ENCODE data around the gene TMEM130. TPM values are rescaled to one million over a fixed set of nuclear protein-coding genes. Genes with fewer than 3 reads are reported as not detected.
"Not testable (repeated sequence)": the region's sequence is repeated elsewhere in the genome, so short reads cannot be mapped to it uniquely, and the experiment has no call there.

Gene TMEM130
- total RNA-seq, 6 donors from 2014 or later, result 0.30 to 10.2 (median 2.7) TPM

DNA sequence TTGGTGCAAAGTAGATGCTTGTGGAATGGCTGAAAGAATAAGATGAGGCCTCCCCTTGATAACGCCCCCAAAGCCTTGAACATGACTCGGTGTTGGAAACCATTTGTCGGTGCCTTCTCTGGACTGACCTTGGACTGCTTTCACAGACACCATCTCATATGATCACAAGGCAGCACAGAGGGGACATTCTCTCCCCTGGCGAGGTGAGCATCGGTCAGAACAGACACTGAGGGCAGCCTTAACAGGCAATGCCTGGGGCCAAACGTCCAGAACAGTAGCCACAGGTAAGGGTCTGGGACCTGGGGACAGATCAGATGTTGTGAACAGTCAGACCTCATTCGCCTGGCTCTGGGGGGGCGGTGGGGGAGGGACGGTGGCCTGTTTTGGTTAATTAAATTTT lies 5.7 kb upstream of the TMEM130 start:
- Histone ChIP-seq H3K9me3 (no peaks in the 10 kb centered on the region), H3K4me3 (no peak overlapping the region), H3K36me3 (no peaks in the 10 kb centered on the region), H3K27ac (no peak overlapping the region), H3K4me1 (peaks cover 13 to 29% (median 16%) of the 10 kb centered on the region in 4 donors), H3K27me3 (peaks cover 0 to 4% (median 2%) of the 10 kb centered on the region in 4 donors)
- WGBS, 2 donors, result 79 to 88% methylated on average over 9 of the region's 9 CpGs
- TF ChIP-seq EP300 (IDR thresholded peaks at IDR 0.05) (no peak), POLR2A (IDR thresholded peaks at IDR 0.05) (no peak), POLR2AphosphoS5 (IDR thresholded peaks at IDR 0.05) (no peak)
- TF ChIP-seq, protein P1, sequence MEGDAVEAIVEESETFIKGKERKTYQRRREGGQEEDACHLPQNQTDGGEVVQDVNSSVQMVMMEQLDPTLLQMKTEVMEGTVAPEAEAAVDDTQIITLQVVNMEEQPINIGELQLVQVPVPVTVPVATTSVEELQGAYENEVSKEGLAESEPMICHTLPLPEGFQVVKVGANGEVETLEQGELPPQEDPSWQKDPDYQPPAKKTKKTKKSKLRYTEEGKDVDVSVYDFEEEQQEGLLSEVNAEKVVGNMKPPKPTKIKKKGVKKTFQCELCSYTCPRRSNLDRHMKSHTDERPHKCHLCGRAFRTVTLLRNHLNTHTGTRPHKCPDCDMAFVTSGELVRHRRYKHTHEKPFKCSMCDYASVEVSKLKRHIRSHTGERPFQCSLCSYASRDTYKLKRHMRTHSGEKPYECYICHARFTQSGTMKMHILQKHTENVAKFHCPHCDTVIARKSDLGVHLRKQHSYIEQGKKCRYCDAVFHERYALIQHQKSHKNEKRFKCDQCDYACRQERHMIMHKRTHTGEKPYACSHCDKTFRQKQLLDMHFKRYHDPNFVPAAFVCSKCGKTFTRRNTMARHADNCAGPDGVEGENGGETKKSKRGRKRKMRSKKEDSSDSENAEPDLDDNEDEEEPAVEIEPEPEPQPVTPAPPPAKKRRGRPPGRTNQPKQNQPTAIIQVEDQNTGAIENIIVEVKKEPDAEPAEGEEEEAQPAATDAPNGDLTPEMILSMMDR (IDR thresholded peaks at IDR 0.05), result no peak
- no peak for ATAC-seq (ENCODE audit: low FRiP score in 2 of 2)
- no peak for DNase-seq

DNA sequence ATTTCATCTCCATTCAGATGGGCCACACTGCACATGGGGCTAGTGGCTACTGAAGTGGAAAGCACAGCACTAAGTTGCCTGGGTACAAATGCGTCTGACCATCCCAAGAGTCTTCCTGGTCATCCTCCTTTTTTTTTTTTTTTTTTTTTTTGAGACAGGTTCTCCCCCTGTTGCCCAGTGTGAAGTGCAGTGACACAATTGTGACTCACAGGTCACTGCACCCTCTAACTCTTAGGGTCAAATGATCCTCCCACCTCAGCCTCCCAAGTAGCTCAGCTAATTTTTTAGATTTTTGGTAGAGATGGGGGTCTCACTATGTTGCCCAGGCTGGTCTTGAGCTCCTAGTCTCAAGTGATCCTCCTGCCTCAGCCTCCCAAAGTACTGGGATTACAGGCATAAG lies 5.1 kb upstream of the TMEM130 start:
- TF ChIP-seq POLR2A (IDR thresholded peaks at IDR 0.05), result no peak
- TF ChIP-seq EP300 (IDR thresholded peaks at IDR 0.05), result no peak
- TF ChIP-seq, protein P1 (IDR thresholded peaks at IDR 0.05), result no peak
- TF ChIP-seq POLR2AphosphoS5 (IDR thresholded peaks at IDR 0.05), result no peak
- Histone ChIP-seq H3K9me3 (no peaks in the 10 kb centered on the region), H3K36me3 (no peaks in the 10 kb centered on the region), H3K4me3 (no peak overlapping the region), H3K4me1 (peaks cover 16 to 29% (median 19%) of the 10 kb centered on the region in 4 donors), H3K27ac (no peak overlapping the region), H3K27me3 (peaks cover 0 to 8% (median 3%) of the 10 kb centered on the region in 4 donors)
- ATAC-seq (ENCODE audit: low FRiP score in 2 of 2), result no peak
- 89 to 93% methylated on average over 1 of the region's 1 CpG for WGBS, 2 donors
- no peak for DNase-seq

DNA sequence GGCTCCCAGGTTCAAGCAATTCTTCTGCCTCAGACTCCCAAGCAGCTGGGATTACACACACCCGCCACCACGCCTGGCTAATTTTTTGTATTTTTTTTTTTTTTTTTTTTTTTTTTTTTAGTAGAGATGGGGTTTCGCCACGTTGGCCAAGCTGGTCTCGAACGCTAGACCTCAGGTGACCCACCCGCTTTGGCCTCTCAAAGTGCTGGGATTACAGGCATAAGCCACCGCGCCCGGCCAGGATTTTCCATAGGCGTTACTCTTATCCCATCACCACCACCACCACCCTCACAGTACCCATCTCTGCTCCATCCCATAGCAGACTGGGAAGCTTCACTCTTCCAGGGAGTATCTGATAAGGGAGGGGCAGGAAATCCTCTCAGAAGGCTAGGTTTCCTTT lies 3.8 kb upstream of the TMEM130 start:
- not testable (repeated sequence) for ATAC-seq (ENCODE audit: low FRiP score in 2 of 2); H3K4me3 ChIP-seq; H3K27ac ChIP-seq; H3K36me3 ChIP-seq; DNase-seq; H3K9me3 ChIP-seq
- Histone ChIP-seq H3K4me1 (peaks cover 15 to 26% (median 21%) of the 10 kb centered on the region in 4 donors), H3K27me3 (peaks cover 0 to 18% (median 10%) of the 10 kb centered on the region in 4 donors)
- 87 to 88% methylated on average over 11 of the region's 11 CpGs for WGBS, 2 donors

DNA sequence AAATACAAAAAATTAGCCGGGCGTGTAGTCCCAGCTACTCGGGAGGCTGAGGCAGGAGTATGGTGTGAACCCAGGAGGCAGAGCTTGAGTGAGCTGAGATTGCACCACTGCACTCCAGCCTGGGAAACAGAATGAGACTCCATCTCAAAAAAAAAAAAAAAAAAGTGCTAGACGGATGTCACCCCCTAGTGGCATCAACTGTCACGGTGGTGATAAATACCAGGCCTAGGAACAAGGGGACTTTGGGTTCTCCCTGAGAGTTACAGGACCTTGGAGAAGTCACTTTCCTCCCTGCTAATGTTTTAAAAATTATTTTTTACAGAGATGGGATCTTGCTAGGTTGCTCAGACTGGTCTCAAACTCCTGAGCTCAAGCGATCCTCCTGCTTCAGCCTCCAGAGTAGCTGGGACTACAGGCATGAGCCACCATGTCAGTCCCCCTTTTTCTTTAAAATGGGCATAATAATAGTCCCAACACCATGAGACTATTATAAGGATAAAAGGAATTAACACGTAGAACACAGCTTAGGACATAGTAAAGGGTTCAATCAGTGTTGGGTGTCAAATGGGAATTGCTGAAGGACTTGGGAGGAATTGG lies 2.6 kb upstream of the TMEM130 start:
- TF ChIP-seq, protein P1 (IDR thresholded peaks at IDR 0.05), result peak in 1 of 6 experiments; percentile 15
- no peak for TF ChIP-seq POLR2A (IDR thresholded peaks at IDR 0.05)
- no peak for ATAC-seq (ENCODE audit: low FRiP score in 2 of 2)

DNA sequence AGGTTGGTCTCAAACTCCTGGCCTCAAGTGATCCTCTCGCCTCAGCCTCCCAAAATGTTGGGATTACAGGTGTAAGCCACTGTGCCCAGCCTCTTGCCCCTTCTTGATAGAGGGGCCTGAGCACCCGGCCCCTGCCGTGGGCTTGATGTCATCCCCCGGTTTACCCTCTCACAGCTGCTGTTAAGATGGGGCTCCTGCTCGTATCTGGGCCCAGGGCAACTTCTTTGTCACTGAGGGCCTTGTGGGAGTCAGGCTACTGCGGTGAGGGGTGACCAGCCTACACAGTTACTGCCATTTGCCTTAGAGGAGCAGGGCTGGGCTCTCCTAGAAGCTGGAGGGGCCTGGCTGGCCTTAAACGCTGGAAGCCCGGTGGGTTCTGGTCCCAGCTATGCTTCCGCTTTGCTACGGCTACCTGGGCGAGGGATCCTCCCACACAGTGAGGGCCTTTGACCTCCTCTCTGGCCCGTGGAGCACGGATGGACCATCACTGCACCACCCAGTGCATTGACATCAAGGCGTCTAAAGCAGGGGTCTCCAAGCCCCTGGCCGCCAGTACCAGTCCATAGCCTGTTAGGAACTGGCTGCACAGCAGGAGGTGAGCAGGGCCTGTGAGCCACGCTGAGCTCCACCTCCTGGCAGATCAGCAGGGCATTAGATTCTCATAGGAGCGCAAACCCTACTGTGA lies 1.1 kb upstream of the TMEM130 start:
- H3K4me1 ChIP-seq, result peaks cover 10 to 18% (median 15%) of the 10 kb centered on the region in 4 donors
- no peaks in the 10 kb centered on the region for H3K9me3 ChIP-seq
- TF ChIP-seq POLR2A (IDR thresholded peaks at IDR 0.05), result no peak
- no peak for TF ChIP-seq EP300 (IDR thresholded peaks at IDR 0.05)
- TF ChIP-seq, protein P1 (IDR thresholded peaks at IDR 0.05), result no peak
- no peak for TF ChIP-seq POLR2AphosphoS5 (IDR thresholded peaks at IDR 0.05)
- H3K36me3 ChIP-seq, result no peaks in the 10 kb centered on the region
- no peak overlapping the region for H3K27ac ChIP-seq
- H3K27me3 ChIP-seq, result peaks cover 0 to 18% (median 10%) of the 10 kb centered on the region in 4 donors
- DNase-seq (peak in 1 of 2 donors; percentile 10), ATAC-seq (ENCODE audit: low FRiP score in 2 of 2) (no peak)
- WGBS, 2 donors, result 85 to 92% methylated on average over 11 to 17 of the region's 17 CpGs
- no peak overlapping the region for H3K4me3 ChIP-seq

More for the DNA sequence above, 2.6 kb upstream of the TMEM130 start:
- H3K36me3 ChIP-seq, result no peaks in the 10 kb centered on the region
- H3K27ac ChIP-seq, result no peak overlapping the region
- no peaks in the 10 kb centered on the region for H3K9me3 ChIP-seq
- H3K4me3 ChIP-seq, result no peak overlapping the region
- DNase-seq, result peak in 1 of 2 donors; percentile 8
- WGBS, 2 donors, result 65 to 71% methylated on average over 7 of the region's 7 CpGs
- peaks cover 10 to 18% (median 15%) of the 10 kb centered on the region in 4 donors for H3K4me1 ChIP-seq
- H3K27me3 ChIP-seq, result peaks cover 0 to 18% (median 10%) of the 10 kb centered on the region in 4 donors

Measured in upper lobe of left lung (tissue), 6 donors.